Activated effector memory CD4-positive, alpha-beta T cell treated with Interleukin-2 at 50 U/mL for 16 hours (primary cell): ENCODE results near the gene NCAPH2.

Experiments
- DNase-seq: peaks from one replicate; pipeline ENCODE4 v3.0.0-alpha.2; 2020

Gene NCAPH2

DNA sequence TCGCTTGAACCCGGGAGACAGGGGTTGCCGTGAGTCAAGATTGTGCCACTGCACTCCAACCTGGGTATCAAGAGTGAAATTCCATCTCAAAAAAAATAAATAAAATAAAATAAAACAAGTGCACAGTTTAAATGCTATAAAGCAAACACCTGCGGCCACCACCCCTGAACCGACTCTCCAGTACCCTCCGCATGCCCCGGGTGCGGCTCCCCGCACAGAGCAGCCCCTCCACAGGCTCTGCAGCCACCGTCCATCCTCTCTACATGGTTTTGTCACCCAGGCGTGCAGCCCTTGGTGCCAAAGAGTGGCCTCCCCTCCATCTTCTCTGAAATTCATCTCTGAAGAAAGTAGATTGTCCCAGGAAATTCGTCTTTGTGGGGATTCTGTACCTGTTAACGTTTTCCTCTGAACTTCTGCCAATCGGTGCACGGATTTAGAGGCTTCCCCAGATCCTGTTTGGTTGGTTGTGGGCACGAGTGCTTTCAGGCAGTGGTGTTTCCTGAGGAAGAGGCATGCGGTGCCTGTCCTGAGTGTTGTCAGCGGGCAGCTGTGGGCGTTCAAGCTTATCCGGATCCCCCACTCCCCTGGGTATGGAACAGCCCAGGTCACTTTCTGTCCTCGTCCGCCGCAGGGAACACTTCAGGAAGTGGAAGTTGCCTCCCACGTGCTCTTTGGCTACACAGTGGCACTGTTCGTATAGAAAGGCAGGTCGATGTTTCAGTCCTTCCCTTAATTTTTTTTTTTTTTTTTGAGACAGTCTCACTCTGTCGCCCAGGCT is 17.3 kb upstream of the NCAPH2 start:
- no peak for DNase-seq

DNA sequence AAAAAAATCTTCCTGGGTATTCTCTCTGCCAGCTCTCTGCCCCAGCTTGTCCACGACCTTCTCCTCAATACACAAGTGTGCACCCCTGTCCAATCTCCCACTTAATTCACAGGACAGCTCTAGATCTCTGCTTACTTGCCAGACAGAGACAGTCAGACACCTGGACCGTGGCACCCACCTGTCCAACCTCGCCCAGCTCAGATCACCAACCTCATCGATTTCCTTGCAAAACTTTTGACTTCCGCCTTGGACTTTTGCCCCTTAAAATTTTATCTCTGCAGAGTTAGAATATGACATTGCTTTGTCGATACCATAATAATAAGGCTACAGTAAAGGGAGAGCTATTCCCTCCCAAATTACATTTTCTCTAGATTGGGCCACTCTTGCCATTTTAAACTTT is 10.9 kb upstream of the NCAPH2 start:
- no peak for DNase-seq

- DNase-seq, result peak; percentile 59
These were observed 9.6 kb upstream of the NCAPH2 start for GRCh38 chr22:50498322-50498890.

DNA sequence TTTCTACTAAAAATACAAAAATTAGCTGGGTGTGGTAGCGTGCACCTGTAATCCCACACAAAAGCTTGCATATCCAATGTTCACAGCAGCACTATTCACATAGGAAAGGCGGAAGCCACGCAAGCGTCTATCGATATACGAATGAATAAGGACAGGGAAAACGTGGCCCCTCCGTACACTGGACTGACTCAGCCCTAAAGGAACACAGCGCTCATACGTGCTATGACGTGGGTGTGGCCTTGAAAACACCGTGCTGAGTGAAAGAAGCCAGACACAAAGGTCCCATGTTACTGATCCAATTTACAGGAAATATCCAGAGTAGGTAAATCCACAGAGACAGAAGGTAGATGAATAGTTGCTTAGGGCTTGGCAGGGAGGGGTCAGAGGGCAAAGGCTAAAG is 7.6 kb upstream of the NCAPH2 start:
- no peak for DNase-seq

DNA sequence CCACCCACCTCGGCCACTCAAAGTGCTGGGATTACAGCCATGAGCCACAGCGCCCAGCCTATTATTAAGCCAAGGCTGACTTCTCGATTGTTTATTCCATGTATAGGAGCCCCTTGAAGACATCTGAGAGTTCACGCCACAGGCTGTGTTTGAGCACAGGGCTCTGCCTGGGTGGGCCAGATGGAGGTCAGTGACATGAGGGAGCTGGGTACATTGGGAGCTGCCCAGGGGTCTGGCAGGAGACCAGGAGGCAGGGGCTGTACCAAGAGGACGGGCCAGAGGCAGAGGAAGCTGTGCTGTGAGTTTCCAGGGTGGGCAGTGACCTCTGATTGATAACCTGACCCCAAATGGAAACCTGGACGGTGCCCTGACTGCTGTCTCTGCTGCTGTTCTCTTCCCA is 5.9 kb upstream of the NCAPH2 start:
- no peak for DNase-seq

- no peak for DNase-seq
These were observed 5.2 kb upstream of the NCAPH2 start for GRCh38 chr22:50502628-50503474.

GRCh38 chr22:50503475-50504145 is 4.4 kb upstream of the NCAPH2 start:
- DNase-seq, result no peak

DNA sequence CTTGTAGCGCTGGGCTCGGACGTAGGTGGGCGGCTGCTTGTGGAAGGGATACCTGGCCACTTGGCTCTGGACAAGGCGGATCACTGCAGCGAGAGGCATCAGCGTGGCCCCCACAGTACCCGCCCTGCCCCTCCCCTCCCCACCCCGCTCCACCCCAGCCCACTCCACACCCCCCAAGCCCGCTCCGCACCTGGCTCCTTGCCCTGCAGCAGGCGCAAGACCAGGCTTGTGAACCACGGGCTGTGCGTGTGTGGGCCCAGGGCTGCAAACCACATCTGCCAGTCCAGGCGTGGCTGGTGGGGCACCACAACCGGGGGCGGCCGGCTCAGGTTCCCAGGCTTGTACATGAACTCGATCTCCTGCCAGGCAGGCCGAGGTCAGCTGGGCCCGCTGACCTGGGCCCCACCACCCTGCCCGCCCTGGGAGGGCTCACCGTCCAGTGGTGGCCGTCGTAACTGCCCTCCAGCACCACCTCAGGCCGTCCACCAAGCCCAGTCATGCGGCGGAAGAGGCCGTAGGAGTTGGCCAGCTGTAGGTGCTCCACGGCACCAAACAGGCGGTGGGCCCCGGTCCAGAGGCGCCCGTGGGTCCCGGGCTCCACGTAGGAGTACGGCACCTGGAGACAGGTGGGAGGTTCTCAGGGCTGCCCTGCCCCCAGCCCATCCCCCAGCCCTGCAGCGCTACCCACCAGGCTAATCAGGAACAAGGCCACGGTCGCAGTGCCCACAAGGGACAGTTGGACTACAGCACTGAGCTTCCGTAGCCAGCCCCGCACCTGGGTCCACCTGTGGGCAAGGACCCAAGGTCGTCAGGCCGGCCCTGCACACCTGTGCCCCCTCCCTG is 3.4 kb upstream of the NCAPH2 start:
- DNase-seq, result no peak

GRCh38 chr22:50505276-50505775 is 2.7 kb upstream of the NCAPH2 start:
- DNase-seq, result no peak

- no peak for DNase-seq
These were observed 2.0 kb upstream of the NCAPH2 start for GRCh38 chr22:50505776-50506610.

DNA sequence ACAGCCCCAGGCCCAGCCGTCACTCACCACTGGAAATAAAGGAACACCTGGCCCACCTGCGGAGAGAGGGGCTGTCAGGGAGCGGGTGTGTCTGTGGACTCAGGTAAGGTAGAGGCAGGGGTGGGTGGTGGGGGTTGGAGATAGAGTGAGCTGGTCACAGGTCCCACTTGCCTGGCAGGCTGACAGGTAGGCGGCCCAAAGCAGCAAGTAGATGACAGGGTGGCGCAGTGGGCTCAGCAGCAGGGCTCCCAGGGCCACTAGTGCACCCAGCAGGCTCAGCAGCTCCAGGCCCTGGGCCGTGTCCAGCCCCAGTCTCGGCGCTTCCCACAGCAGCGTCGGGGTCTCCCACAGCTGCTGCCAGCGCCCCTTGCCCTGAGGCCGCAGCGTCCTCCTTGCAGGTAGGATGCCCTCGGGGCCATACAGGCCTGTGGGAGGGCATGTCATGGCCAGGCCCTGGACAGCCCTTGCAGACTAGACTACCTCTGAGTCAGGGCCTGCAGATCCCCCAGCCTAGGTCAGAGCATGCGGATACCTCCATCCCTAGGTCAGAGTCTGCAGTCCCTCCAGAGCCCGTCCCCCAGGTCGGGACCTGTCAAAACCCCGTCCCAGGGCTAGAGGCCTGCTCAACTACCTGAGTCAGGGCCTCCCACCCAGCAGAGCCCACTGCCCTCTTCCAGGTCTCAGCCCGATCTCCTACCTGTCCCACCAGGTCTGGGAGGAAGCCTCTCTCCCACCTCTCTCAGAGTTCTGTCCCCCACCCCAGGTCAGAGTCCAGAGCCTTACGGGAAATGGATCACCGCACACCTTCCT is 1.2 kb upstream of the NCAPH2 start:
- no peak for DNase-seq

GRCh38 chr22:50507421-50507990 is 518 bp upstream of the NCAPH2 start, which contains the start of gene LMF2:
Gene LMF2 (minus strand): TSS chr22:50507702. CDS start chr22:50507675, 27 bp downstream.
- peak; percentile 94 for DNase-seq

- no peak for DNase-seq
These were observed 873 bp downstream of the NCAPH2 start for GRCh38 chr22:50508897-50509296.

DNA sequence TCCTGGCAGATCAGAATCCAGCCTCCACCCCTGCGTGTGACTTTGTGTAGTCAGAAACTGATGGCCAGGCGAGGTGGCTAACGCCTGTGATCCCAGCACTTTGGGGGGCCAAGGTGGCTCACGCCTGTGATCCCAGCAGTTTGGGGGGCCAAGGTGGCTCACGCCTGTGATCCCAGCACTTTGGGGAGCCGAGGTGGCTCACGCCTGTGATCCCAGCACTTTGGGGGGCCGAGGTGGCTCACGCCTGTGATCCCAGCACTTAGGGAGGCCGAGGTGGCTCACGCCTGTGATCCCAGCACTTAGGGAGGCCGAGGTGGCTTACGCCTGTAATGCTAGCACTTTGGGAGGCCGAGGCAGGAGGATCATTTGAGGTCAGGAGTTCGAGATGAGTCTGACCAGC is 5.2 kb downstream of the NCAPH2 start:
- no peak for DNase-seq

DNA sequence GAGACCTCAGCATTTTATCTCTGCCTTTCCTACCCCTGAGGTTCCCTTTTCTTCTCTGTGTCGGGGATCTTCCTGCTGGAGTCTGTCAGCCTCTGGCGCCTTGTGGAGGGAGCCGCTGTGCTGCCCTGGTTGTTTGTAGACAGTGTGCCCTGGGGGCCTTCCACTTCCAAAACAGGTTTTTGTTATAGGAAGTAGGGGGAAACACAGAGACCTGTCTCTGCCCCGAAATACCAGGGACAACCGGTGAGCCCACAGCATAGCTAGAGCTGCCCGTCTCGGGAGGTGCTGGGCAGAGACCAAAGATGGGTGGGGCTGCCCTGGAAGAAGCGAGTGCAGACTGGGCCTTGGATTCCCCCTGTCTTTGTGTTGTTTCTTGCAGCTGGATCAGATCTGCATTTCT is 8.0 kb downstream of the NCAPH2 start:
- no peak for DNase-seq

DNA sequence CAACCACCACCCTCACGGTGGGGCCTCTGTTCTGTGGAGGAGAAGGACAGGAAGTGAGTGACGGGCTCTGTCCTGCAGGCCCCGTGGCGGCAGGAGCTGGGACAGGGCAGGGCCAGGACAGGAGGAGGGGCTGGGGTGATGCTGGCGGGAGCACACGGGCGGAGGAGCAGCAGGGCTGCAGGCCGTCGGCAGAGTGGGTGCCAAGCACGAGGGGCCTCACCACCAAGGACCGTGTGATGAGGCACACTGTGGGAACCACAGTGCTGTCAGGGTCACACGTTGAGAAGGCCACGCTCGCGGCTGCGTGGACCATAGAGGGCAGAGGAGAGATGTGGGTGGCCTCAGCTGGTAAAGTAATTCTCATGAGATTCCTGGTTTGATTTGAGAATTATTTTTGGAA is 8.9 kb downstream of the NCAPH2 start:
- DNase-seq, result no peak

- DNase-seq, result no peak
These were observed 9.7 kb downstream of the NCAPH2 start for GRCh38 chr22:50517495-50518260.

DNA sequence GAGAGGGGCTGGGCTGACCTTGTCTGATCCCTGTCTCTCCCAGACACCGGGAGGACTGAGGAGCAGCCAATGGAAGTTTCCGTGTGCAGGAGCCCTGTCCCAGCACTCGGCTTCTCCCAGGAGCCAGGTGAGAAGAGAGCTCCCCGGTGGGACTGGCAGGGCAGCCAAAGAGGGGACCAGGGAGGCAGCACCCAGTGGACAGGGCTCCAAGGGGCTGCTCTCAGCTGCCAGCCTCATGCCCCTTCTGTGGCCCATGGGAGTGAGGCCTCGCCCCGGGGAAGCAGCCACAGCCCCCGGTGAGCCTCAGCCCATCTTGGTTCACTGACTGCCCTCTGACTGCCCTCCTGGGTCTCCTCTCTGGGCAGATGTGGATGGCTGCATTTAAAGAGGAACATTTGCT is 10.6 kb downstream of the NCAPH2 start:
- DNase-seq, result no peak

DNA sequence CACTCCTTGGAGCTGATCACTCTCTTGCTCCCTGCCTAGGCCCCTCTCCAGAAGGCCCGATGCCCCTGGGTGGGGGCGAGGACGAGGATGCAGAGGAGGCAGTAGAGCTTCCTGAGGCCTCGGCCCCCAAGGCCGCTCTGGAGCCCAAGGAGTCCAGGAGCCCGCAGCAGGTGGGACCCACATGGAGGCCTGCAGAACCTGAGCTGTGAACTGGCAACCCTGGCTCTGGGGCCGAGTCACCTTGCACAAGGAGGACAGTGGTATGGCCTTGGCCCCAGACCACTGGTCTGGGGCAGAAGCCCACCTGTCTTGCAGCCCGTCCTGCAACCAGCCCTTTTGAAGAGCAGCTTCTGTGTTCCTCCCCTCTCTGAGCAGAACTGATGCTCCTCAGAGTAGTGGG is 11.1 kb downstream of the NCAPH2 start:
- DNase-seq, result no peak
